ENCODE data around the gene SEC14L1. TPM values are rescaled to one million over a fixed set of nuclear protein-coding genes. Genes with fewer than 3 reads are reported as not detected.

Gene SEC14L1
- total RNA-seq, 1 donor from 2014 or later = 93.2 TPM

- TF ChIP-seq EZH2 (IDR thresholded peaks at IDR 0.05; ENCODE audit: insufficient read depth, low read length) = no peak
- peaks cover 9% of the 10 kb centered on the region for H3K27me3 Mint-ChIP-seq (ENCODE audit: low read depth, unreplicated experiment)
- no peak for FAIRE-seq
Measured at GRCh38 chr17:77264617-77265230, 124.0 kb downstream of the SEC14L1 start.

GRCh38 chr17:77266213-77266612, 125.4 kb downstream of the SEC14L1 start:
- no peaks in the 10 kb centered on the region for H4K20me1 ChIP-seq (ENCODE audit: insufficient read depth, low read length)
- H2AFZ ChIP-seq (ENCODE audit: low read depth, low read length) = no peak overlapping the region
- H3K4me3 ChIP-seq (ENCODE audit: insufficient read depth, low read depth, low read length) = no peak overlapping the region
- no peak overlapping the region for H3K27ac ChIP-seq (ENCODE audit: low read depth, low read length)
- TF ChIP-seq, protein P1, sequence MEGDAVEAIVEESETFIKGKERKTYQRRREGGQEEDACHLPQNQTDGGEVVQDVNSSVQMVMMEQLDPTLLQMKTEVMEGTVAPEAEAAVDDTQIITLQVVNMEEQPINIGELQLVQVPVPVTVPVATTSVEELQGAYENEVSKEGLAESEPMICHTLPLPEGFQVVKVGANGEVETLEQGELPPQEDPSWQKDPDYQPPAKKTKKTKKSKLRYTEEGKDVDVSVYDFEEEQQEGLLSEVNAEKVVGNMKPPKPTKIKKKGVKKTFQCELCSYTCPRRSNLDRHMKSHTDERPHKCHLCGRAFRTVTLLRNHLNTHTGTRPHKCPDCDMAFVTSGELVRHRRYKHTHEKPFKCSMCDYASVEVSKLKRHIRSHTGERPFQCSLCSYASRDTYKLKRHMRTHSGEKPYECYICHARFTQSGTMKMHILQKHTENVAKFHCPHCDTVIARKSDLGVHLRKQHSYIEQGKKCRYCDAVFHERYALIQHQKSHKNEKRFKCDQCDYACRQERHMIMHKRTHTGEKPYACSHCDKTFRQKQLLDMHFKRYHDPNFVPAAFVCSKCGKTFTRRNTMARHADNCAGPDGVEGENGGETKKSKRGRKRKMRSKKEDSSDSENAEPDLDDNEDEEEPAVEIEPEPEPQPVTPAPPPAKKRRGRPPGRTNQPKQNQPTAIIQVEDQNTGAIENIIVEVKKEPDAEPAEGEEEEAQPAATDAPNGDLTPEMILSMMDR (IDR thresholded peaks at IDR 0.05; ENCODE audit: insufficient read depth, low read depth, low read length) = no peak
- TF ChIP-seq EZH2 (IDR thresholded peaks at IDR 0.05; ENCODE audit: insufficient read depth, low read length) = no peak
- H3K4me1 Mint-ChIP-seq (ENCODE audit: low read depth, unreplicated experiment) = peaks cover 3% of the 10 kb centered on the region
- H3K4me1 ChIP-seq (ENCODE audit: insufficient read depth, low read length) = no peaks in the 10 kb centered on the region
- no peaks in the 10 kb centered on the region for H3K27me3 ChIP-seq (ENCODE audit: insufficient read depth, low read length)
- DNase-seq (ENCODE audit: low read depth) (no peak), FAIRE-seq (no peak)
- no peaks in the 10 kb centered on the region for H3K79me2 ChIP-seq (ENCODE audit: insufficient read depth, low read length)
- H3K36me3 ChIP-seq (ENCODE audit: insufficient read depth, low read length) = no peaks in the 10 kb centered on the region
- no peaks in the 10 kb centered on the region for H3K9me3 ChIP-seq (ENCODE audit: insufficient read depth, low read depth, low read length)
- no peaks in the 10 kb centered on the region for H3K9me3 Mint-ChIP-seq (ENCODE audit: unreplicated experiment)
- no peak overlapping the region for H3K9ac ChIP-seq (ENCODE audit: low read length)
- H3K4me3 Mint-ChIP-seq (ENCODE audit: unreplicated experiment) = no peak overlapping the region
- H3K27me3 Mint-ChIP-seq (ENCODE audit: low read depth, unreplicated experiment) = peaks cover 13% of the 10 kb centered on the region
- H3K36me3 Mint-ChIP-seq (ENCODE audit: low read depth, unreplicated experiment) = peaks cover 4% of the 10 kb centered on the region
- H3K27ac Mint-ChIP-seq (ENCODE audit: unreplicated experiment) = peak overlapping the region; percentile 4
- H3K4me2 ChIP-seq (ENCODE audit: low read length) = no peak overlapping the region

More at GRCh38 chr17:77264617-77265230, 124.0 kb downstream of the SEC14L1 start:
- DNase-seq (ENCODE audit: low read depth) = no peak
- H3K27ac ChIP-seq (ENCODE audit: low read depth, low read length) = no peak overlapping the region
- no peak overlapping the region for H3K4me2 ChIP-seq (ENCODE audit: low read length)
- no peaks in the 10 kb centered on the region for H4K20me1 ChIP-seq (ENCODE audit: insufficient read depth, low read length)
- H3K36me3 ChIP-seq (ENCODE audit: insufficient read depth, low read length) = no peaks in the 10 kb centered on the region
- no peak overlapping the region for H3K9ac ChIP-seq (ENCODE audit: low read length)
- Mint-ChIP-seq H3K36me3 (ENCODE audit: low read depth, unreplicated experiment) (peaks cover 2% of the 10 kb centered on the region), H3K9me3 (ENCODE audit: unreplicated experiment) (no peaks in the 10 kb centered on the region), H3K4me1 (ENCODE audit: low read depth, unreplicated experiment) (peaks cover 2% of the 10 kb centered on the region), H3K4me3 (ENCODE audit: unreplicated experiment) (no peak overlapping the region), H3K27ac (ENCODE audit: unreplicated experiment) (no peak overlapping the region)
- no peak overlapping the region for H3K4me3 ChIP-seq (ENCODE audit: insufficient read depth, low read depth, low read length)
- no peaks in the 10 kb centered on the region for H3K9me3 ChIP-seq (ENCODE audit: insufficient read depth, low read depth, low read length)
- no peaks in the 10 kb centered on the region for H3K79me2 ChIP-seq (ENCODE audit: insufficient read depth, low read length)
- no peak overlapping the region for H2AFZ ChIP-seq (ENCODE audit: low read depth, low read length)
- no peaks in the 10 kb centered on the region for H3K27me3 ChIP-seq (ENCODE audit: insufficient read depth, low read length)
- H3K4me1 ChIP-seq (ENCODE audit: insufficient read depth, low read length) = no peaks in the 10 kb centered on the region
